ENCODE results near the gene P4HB. TPM values are rescaled to one million over a fixed set of nuclear protein-coding genes. Genes with fewer than 3 reads are reported as not detected.

The P4HB gene
- 991 and 1,042 TPM in 2 replicates for total RNA-seq

DNA sequence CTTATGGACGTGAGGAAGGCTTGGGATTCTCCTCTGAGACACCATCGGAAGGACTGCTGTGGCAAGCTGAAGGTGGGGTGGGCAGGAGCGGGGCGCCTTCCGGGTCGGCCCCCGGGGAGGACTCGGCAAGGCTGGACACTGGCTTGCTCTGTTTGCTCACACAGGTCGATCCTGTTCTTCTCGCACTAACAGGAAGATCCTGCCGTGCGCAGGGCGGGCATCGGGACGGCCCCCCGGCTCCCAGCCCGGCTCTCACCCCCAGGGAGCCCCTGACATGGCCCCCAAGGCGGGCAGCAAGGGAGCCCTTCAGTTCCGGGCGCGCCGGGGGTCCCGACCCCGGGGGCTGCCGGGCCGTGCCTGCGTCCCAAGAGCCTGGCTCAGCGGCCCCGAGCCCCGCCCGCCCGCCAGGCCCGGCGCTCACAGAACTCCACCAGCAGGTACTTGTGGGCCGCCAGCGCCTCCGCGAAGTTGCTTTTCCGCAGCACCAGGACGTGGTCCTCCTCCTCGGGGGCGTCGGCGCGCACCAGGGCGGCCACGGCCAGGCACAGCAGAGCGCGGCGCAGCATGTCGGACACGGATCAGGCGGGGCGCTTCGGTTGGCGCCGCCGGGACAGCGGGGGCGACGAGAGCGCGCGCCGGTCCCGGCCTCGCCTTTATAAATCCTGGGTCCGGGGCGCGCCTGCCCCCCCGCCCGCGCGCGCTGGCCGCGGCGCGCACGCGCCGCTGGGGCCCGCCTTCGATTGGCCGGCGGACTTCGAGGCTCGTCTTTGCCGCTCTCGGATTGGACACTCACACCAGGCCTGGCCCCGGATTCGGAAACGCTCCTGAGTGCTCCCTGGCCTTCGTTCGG, at the start of gene P4HB:
P4HB (minus strand) TSS at position 630 of the 850 bp plus-strand sequence; CDS start at position 566, 64 bp downstream.

DNA sequence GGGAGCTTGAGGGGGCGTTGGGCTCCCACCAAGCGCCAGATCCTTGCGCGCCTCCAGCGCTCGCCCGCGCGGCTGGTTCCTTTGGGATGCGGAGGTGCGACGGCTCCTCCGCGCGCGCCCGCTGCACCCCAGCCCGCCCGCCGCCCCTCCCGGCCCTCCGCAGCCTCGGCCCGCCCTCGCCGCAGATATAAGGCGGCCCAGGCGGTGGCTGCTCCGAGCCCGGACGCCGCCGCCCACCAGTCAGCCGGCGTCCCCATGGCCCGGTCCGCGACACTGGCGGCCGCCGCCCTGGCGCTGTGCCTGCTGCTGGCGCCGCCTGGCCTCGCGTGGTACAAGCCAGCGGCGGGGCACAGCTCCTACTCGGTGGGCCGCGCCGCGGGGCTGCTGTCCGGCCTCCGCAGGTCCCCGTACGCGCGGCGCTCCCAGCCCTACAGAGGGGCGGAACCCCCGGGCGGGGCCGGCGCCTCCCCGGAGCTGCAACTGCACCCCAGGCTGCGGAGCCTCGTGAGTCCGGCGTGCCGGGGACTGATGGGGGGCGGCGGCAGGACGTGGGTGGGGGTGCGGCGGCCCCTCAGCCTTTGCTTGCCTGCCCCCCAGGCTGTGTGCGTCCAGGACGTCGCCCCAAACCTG, 41.8 kb upstream of the P4HB start, which contains the start of gene NPB:
NPB (plus strand) TSS at position 216 of the 630 bp plus-strand sequence; CDS start at position 256, 40 bp downstream.

DNA sequence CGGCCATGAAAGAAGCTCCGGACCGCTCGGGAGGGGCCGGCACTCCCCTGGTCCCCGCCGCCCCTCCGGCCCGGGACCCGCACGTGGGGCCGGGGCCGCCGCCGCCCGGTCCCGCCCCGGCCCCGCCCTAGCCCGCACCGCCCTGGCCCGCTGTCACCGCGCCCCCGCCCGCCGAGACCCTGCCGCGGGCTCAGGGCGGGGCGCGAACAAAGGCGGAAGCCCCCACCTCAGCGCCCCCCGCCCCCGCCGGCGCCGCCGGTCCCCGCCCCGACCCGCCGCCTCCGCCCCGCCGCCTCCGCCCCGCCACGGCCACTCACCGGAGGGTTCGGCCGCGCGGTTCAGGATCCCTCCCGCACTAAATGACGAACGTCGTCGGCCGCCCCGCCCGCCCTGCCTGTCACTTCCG, 10.6 kb upstream of the P4HB start, which contains the start of gene ARHGDIA:
ARHGDIA (minus strand) TSS at position 357 of the 406 bp plus-strand sequence. CDS start 1,407 bp downstream, outside the sequence.

DNA sequence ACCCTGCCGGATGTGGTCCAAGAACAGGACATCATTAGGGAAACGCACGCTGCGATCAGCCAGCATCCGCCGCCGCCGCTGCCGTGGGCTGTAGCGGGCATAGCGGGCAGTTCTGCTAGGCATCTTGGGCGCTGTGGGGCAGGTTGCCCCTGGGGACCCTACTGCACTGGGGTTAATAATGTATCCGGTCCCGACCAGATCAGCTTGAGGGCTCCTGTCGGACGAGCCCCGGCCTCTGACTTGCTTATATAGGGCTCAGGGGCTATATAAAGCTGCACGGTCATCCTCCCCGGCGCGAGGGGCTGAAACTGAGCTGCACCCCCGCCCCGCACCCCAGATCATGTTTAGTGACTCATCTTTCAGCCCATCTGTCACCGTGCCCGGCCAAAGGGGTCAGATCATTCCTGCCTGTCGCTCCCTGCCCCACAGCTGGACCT, 25.5 kb downstream of the P4HB start, which contains the start of gene PPP1R27:
PPP1R27 (minus strand) TSS at position 220 of the 437 bp plus-strand sequence; CDS start at position 123, 97 bp downstream.

DNA sequence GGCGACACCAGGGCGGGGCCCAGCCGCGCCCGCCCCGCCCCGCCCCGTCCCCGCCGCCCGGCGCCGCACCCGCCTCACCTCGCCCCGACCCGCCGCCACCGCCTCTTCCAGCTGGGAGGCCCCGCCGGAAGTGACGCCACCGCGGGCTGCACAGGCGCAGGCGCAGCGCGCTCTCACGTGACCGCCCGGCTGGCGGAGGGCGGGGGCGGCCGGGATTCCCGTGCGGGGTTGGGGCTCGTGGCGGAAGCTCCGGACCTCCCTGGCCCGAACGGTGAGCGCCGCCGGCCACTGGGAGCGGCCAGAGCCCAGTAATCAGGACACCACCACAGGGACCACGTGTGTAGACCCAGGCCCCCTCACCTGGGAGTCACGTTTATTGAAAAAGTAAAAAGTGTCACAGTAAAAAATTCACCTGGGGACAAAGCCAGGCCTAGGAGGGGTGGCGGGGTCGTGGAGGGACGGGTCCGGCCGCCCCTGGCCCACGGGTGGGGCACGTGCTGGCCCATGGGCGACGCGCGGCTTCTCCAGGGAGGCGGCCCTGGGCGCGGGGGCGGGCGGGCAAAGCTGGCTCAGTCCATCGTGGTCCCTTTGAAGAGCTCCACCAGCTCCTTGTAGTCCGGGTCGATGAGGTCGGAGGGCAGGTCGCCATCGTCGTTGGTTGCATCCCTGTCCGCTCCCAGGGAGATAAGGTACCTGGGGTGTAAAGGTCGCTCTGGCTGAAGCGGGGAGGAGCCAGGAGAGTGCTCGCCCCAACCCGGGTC, 27.0 kb downstream of the P4HB start, which contains the start of gene MCRIP1:
MCRIP1 (minus strand) TSS at position 132 of the 761 bp plus-strand sequence. CDS start 8,785 bp downstream, outside the sequence.

DNA sequence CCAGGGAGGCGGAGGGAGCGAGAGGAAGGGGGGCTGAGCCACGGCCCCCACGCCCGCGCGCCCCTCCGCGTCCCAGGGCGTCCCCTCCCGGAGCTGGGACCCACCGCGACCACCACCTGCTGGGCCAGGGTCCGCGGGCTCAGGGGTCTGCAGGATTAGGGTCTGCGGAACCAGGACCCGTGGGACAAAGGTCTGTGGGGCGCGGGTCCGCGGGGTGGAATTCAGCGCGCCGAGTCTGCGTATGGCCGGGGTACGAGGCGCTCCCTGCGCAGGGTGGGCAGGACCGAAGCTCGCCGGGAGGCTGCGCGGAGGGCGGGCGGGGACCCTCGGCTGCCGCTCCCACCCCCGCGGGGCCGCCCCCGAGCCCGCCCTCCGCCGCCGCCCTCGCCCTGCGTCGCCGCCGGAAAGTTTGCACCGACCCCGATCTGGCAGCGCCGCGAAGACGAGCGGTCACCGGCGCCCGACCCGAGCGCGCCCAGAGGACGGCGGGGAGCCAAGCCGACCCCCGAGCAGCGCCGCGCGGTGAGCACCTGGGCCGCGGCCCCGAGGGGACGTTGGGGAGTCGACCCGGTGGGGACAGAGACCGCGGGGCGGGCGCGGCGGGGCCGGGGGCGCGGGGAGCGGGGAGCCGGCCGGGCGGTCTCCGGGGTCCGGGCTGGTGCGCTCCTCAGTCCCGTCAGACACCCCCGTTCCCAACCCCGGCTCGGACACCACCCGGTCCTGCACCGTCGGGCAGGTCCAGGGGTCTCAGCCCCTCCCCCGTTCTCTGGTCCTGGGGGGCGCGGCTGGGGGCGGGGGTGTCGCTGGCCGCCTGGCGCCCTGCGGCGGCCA, 56.4 kb downstream of the P4HB start, which contains the start of gene GCGR:
GCGR (plus strand) TSS at position 423 of the 831 bp plus-strand sequence. CDS start 4,869 bp downstream, outside the sequence.

Other genes with a start within 250 kb of the P4HB start
- 121 and 146 TPM in 2 replicates for gene NPLOC4, start 223.4 kb downstream of the P4HB start, total RNA-seq
- gene TSPAN10, start 223.3 kb downstream of the P4HB start, total RNA-seq: 0.48 TPM in 1 of 2 replicates, not detected in the other
- 1.3 TPM in 2 replicates for gene PDE6G, start 204.0 kb downstream of the P4HB start, total RNA-seq
- gene OXLD1, start 193.9 kb downstream of the P4HB start, total RNA-seq: 24.5 and 29.7 TPM in 2 replicates
- gene CCDC137, start 193.8 kb downstream of the P4HB start, total RNA-seq: 11.8 and 12.1 TPM in 2 replicates
- 35.6 and 36.6 TPM in 2 replicates for gene ARL16, start 176.7 kb downstream of the P4HB start, total RNA-seq
- 134 and 147 TPM in 2 replicates for gene HGS, start 176.5 kb downstream of the P4HB start, total RNA-seq
- gene MRPL12, start 157.2 kb downstream of the P4HB start, total RNA-seq: 23.8 and 26.1 TPM in 2 replicates
- gene SLC25A10, start 148.3 kb downstream of the P4HB start, total RNA-seq: 17.6 and 23.5 TPM in 2 replicates
- gene GCGR, start 56.4 kb downstream of the P4HB start, total RNA-seq: not detected in 2 replicates
- 91.2 and 156 TPM in 2 replicates for gene MCRIP1, start 27.2 kb downstream of the P4HB start, total RNA-seq
- gene PPP1R27, start 25.5 kb downstream of the P4HB start, total RNA-seq: not detected in 2 replicates
- gene ARHGDIA, start 10.8 kb upstream of the P4HB start, total RNA-seq: 215 and 257 TPM in 2 replicates
- 155 and 174 TPM in 2 replicates for gene ALYREF, start 31.1 kb upstream of the P4HB start, total RNA-seq
- gene ANAPC11, start 31.2 kb upstream of the P4HB start, total RNA-seq: 106 and 139 TPM in 2 replicates
- gene NPB, start 41.7 kb upstream of the P4HB start, total RNA-seq: 0.65 TPM in 1 of 2 replicates, not detected in the other
- gene PCYT2, start 50.9 kb upstream of the P4HB start, total RNA-seq: 26.5 and 45.9 TPM in 2 replicates
- 16.0 and 18.0 TPM in 2 replicates for gene SIRT7, start 57.6 kb upstream of the P4HB start, total RNA-seq
- gene MAFG, start 67.2 kb upstream of the P4HB start, total RNA-seq: 21.9 and 24.7 TPM in 2 replicates
- gene PYCR1, start 76.8 kb upstream of the P4HB start, total RNA-seq: 90.8 and 128 TPM in 2 replicates
- not detected in 2 replicates for gene MYADML2, start 86.7 kb upstream of the P4HB start, total RNA-seq
- under 0.01 and 0.76 TPM in 2 replicates for gene NOTUM, start 100.7 kb upstream of the P4HB start, total RNA-seq
- gene ASPSCR1, start 117.1 kb upstream of the P4HB start, total RNA-seq: 21.7 and 31.4 TPM in 2 replicates
- 33.0 and 45.1 TPM in 2 replicates for gene CENPX, start 162.3 kb upstream of the P4HB start, total RNA-seq
- 13.9 and 17.3 TPM in 2 replicates for gene LRRC45, start 162.8 kb upstream of the P4HB start, total RNA-seq
- 17.0 and 36.3 TPM in 2 replicates for gene RAC3, start 171.1 kb upstream of the P4HB start, total RNA-seq
- gene DCXR, start 177.2 kb upstream of the P4HB start, total RNA-seq: 40.1 and 43.4 TPM in 2 replicates
- gene RFNG, start 191.3 kb upstream of the P4HB start, total RNA-seq: 22.4 and 45.7 TPM in 2 replicates
- 116 and 131 TPM in 2 replicates for gene GPS1, start 191.4 kb upstream of the P4HB start, total RNA-seq
- 63.3 and 68.3 TPM in 2 replicates for gene DUS1L, start 205.3 kb upstream of the P4HB start, total RNA-seq
- 92.1 and 158 TPM in 2 replicates for gene FASN, start 237.7 kb upstream of the P4HB start, total RNA-seq

Measured in vein endothelial cell (primary cell).